Right atrium auricular region (tissue), 2 donors: ENCODE results near the gene NKAPL. TPM values are rescaled to one million over a fixed set of nuclear protein-coding genes. Genes with fewer than 3 reads are reported as not detected.

Source experiments
- DNase-seq: peaks from one replicate; pipeline ENCODE4 v3.0.0-alpha.2; 2019; ENCODE audit warnings: low spot score
- H3K27ac ChIP-seq, 2 donors: fragments of 200-600 bp; sonication (generic); 1 replicate in 1 of 2; 2 replicates in 1 of 2; pipeline ENCODE4 v1.5.1; 2016 to 2019
- H3K27me3 ChIP-seq, 2 donors: fragments of 200-600 bp; sonication (generic); one replicate each; pipeline versions ENCODE4 v1.5.1 to v1.6.0; 2017 to 2019
- H3K36me3 ChIP-seq: fragments of 200-600 bp; sonication (generic); one replicate; pipeline ENCODE4 v1.5.1; 2016
- H3K4me1 ChIP-seq, 2 donors: fragments of 200-600 bp; sonication (generic); one replicate each; pipeline versions ENCODE4 v1.5.1 to v1.6.0; 2017 to 2019
- H3K4me3 ChIP-seq, 2 donors: fragments of 200-600 bp; sonication (generic); 1 replicate in 1 of 2; 2 replicates in 1 of 2; pipeline ENCODE4 v1.5.1; 2017 to 2019; ENCODE audit warnings: mild to moderate bottlenecking in 1 of 2, moderate library complexity in 1 of 2
- H3K9me3 ChIP-seq, 2 donors: fragments of 200-600 bp; sonication (generic); one replicate each; pipeline ENCODE4 v1.5.1; 2019
- CTCF ChIP-seq, 2 donors: fragments of 200-600 bp; sonication (generic); IDR thresholded peaks; one replicate each; pipeline ENCODE4 v1.5.1; 2019; ENCODE audit warnings: antibody characterized with exemption in 2 of 2
- total RNA-seq, 2 donors: library from RNA; depleted of rRNA; stranded (reverse); fragments of >200 nt; gene quantifications; one replicate each; pipeline ENCODE4 v1.1.0, GENCODE V29; 2016

NKAPL gene
- total RNA-seq, 2 donors from 2014 or later, result 3.1 to 5.1 TPM

- H3K27me3 ChIP-seq, result no peaks in the 10 kb centered on the region
- H3K4me3 ChIP-seq, result no peak overlapping the region
- no peak overlapping the region for H3K27ac ChIP-seq
- peaks cover 42% of the 10 kb centered on the region for H3K36me3 ChIP-seq
- H3K9me3 ChIP-seq, result peaks cover 0 to under 1% of the 10 kb centered on the region in 2 donors
- DNase-seq, result no peak
- TF ChIP-seq CTCF (IDR thresholded peaks at IDR 0.05), result no peak
- H3K4me1 ChIP-seq, result peaks cover 0 to 5% of the 10 kb centered on the region in 2 donors
These were observed 18.6 kb downstream of the NKAPL start for GRCh38 chr6:28277746-28278145.

- Histone ChIP-seq H3K4me3 (peak overlapping the region; percentile 52 to 74), H3K9me3 (peaks cover 0 to 7% of the 10 kb centered on the region in 2 donors), H3K27me3 (no peaks in the 10 kb centered on the region), H3K27ac (peak overlapping the region; percentile 32 to 65), H3K36me3 (peaks cover 23% of the 10 kb centered on the region), H3K4me1 (peaks cover 0 to 5% of the 10 kb centered on the region in 2 donors)
- no peak for TF ChIP-seq CTCF (IDR thresholded peaks at IDR 0.05)
- DNase-seq, result no peak
These were observed 21.6 kb downstream of the NKAPL start for GRCh38 chr6:28280595-28281287.

GRCh38 chr6:28281288-28282064 lies 22.4 kb downstream of the NKAPL start, which contains the start of gene PGBD1:
Gene PGBD1 (plus strand): TSS chr6:28281572. CDS start chr6:28283814, 2,242 bp downstream.
- H3K4me3 ChIP-seq, result peak within 1 kb of the TSS; percentile 52 to 74
- peaks cover 0 to 7% of the 10 kb centered on the region in 2 donors for H3K9me3 ChIP-seq
- TF ChIP-seq CTCF (IDR thresholded peaks at IDR 0.05), result peak in 1 of 2 donors; percentile 16
- H3K36me3 ChIP-seq, result peaks cover 16% of the 10 kb centered on the region
- peak; percentile 70 for DNase-seq
- peaks cover 0 to 5% of the 10 kb centered on the region in 2 donors for H3K4me1 ChIP-seq
- H3K27ac ChIP-seq, result peak within 1 kb of the TSS; percentile 32 to 65
- H3K27me3 ChIP-seq, result no peaks in the 10 kb centered on the region

GRCh38 chr6:28282926-28283325 lies 23.8 kb downstream of the NKAPL start:
- DNase-seq, result no peak

GRCh38 chr6:28291573-28291972 lies 32.5 kb downstream of the NKAPL start:
- DNase-seq, result no peak
- H3K27ac ChIP-seq, result no peak overlapping the region
- H3K27me3 ChIP-seq, result no peaks in the 10 kb centered on the region
- no peaks in the 10 kb centered on the region for H3K4me1 ChIP-seq
- no peaks in the 10 kb centered on the region for H3K9me3 ChIP-seq
- no peak overlapping the region for H3K4me3 ChIP-seq
- H3K36me3 ChIP-seq, result peaks cover 30% of the 10 kb centered on the region
- no peak for TF ChIP-seq CTCF (IDR thresholded peaks at IDR 0.05)

More at GRCh38 chr6:28282926-28283325, 23.8 kb downstream of the NKAPL start:
- Histone ChIP-seq H3K27me3 (no peaks in the 10 kb centered on the region), H3K9me3 (peaks cover 0 to 7% of the 10 kb centered on the region in 2 donors), H3K27ac (no peak overlapping the region), H3K4me1 (peaks cover 0 to 5% of the 10 kb centered on the region in 2 donors), H3K36me3 (peaks cover 21% of the 10 kb centered on the region), H3K4me3 (no peak overlapping the region)
- TF ChIP-seq CTCF (IDR thresholded peaks at IDR 0.05), result no peak
